ENCODE results near the gene F12.

Gene F12

DNA sequence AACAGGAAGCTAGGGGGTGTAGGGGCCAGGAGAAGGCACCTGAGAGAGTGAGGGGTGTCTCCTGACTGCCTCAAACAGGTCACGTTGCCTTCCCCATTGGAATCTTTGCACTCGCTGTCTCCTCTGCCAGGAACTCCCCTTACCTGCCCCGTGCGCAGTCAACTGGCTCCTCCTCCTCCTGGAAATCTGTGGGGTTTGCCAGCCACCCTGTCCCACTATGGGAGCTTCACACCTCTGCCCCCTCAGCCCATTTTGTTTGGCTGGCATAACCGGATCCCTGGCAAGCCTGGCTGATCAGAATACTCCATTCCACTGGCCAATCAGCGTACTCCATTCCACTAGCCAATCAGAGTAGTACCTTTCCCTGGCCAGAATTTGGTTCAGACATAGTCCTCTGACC lies 35.6 kb downstream of the F12 start:
- no peak for DNase-seq (ENCODE audit: low read depth)
- no peak overlapping the region for H3K4me3 ChIP-seq (ENCODE audit: low read depth, low read length)

DNA sequence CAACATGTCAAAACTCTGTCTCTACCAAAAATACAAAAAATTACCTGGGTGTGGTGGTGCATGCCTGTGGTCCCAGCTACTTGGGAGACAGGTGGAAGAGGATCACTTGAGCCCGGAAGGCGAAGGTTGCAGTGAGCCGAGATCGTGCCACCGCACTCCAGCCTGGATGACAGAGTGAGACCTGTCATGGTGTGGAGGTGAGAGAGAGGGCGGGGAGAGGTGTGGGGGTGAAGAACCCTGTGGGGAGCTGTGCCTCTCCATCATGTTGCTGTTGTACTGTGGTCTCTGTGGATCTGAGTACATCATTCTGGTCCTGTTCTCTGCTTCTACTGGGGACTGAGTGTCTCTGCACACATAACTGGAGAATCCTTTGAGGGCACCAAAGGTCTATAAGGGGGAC lies 36.5 kb downstream of the F12 start:
- no peak overlapping the region for H3K4me3 ChIP-seq (ENCODE audit: low read depth, low read length)
- DNase-seq (ENCODE audit: low read depth) = no peak

DNA sequence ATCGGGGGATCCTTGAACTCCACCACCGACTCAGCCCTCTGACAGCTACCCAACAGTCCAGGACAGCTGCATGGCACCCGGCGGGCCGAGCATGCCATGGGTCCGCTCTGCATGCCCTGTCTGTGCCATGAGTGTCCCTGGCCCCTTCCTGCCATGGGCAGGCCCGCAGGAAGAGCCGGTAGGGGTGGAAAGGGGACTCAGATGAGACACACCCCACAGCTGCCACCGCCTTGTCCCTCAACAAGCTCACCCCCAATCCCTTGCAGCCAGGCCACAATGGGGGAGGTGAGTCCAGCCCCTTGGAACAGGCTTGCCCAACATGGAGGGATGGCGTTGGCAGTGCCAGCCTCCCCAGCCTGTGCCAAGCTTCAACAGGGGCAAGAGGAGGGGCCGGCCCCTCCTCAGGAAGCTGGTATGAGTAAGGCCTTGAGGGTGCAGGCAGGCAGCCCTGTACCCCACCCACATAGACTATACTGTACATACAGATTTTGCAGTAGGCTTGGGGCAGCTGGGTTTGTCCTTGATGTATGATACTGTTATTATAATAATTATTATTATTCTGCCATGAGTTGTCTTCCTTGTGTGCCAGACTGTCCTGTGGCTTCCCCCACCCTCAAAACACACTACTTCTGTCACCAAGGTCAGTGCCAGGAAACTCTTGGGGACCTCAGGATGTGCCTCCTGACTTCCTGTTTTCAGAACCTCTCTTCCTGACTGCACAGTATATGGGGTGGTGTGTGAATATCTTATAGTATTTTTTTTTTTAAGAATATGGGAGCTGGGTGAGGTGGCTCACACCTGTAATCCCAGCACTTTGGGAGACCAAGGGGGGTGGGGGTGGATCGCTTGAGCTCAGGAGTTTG lies 37.1 kb downstream of the F12 start:
- no peak for DNase-seq (ENCODE audit: low read depth)
- H3K4me3 ChIP-seq (ENCODE audit: low read depth, low read length) = no peak overlapping the region

DNA sequence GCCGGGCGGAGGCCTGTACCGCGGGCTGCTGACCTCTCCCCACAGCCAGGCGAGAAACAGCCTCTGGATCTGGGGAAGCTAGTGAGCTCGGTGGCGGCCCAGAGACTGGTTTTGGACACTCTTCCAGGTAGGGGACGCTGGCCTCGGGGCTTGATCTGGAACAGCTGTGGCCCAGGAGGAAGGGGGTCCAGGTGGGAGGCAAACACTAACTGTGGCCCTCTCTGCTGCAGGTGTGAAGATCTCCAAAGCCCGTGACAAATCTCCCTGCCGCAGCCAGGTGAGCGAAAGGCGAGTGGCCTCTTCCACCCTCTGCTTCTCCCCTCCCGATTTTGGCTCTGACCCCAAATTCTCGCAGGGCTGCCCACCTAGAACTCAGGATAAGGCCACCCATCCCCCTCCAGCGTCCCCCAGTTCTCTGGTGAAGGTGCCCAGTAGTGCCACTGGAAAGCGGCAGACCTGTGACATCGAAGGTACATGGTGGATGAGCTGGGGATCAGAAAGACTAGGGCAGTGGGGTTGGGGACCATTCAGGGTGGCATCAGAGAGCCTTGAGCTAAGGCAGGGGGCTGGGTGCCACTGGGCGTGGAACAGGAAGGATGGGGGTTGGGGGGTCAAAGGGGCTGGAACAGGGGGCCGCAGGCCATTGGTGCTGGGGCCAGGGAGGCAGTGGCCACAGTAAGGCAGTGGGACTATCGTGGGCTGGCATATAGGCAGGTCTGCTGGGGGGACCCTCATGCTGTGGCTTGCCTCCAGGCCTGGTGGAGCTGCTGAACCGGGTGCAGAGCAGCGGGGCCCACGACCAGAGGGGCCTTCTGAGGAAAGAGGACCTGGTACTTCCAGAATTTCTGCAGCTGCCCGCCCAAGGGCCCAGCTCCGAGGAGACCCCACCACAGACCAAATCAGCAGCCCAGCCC lies 38.0 kb downstream of the F12 start:
- DNase-seq (ENCODE audit: low read depth) = no peak
- H3K4me3 ChIP-seq (ENCODE audit: low read depth, low read length) = peak overlapping the region; percentile 55

DNA sequence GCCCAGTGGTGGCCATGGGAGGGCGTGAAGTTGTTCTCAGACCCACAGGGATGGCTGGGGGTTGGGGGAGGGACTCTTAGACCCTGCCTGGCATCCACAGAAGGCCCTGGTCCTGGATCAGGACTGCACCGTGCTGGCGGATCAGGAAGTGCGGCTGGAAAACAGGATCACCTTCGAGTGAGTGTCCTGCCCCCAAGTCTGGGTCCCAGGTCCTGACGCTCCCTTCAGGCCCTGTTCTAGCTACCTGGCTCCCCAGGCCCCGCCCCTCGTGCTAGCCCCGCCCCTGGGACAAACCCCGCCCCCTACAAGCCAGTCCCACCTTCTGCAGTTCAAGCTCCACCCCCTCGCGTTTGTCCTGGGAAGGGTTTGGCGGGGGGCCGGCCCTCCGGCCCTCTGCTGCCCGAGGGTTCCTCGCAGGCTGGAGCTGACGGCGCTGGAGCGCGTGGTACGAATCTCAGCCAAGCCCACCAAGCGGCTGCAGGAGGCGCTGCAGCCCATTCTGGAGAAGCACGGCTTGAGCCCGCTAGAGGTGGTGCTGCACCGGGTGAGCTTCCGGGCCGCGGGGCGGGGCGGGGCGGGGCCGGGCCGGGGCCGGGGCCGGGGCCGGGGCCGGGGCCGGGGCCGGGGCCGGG lies 38.8 kb downstream of the F12 start:
- H3K4me3 ChIP-seq (ENCODE audit: low read depth, low read length) = peak overlapping the region; percentile 55
- peak; percentile 51 for DNase-seq (ENCODE audit: low read depth)

DNA sequence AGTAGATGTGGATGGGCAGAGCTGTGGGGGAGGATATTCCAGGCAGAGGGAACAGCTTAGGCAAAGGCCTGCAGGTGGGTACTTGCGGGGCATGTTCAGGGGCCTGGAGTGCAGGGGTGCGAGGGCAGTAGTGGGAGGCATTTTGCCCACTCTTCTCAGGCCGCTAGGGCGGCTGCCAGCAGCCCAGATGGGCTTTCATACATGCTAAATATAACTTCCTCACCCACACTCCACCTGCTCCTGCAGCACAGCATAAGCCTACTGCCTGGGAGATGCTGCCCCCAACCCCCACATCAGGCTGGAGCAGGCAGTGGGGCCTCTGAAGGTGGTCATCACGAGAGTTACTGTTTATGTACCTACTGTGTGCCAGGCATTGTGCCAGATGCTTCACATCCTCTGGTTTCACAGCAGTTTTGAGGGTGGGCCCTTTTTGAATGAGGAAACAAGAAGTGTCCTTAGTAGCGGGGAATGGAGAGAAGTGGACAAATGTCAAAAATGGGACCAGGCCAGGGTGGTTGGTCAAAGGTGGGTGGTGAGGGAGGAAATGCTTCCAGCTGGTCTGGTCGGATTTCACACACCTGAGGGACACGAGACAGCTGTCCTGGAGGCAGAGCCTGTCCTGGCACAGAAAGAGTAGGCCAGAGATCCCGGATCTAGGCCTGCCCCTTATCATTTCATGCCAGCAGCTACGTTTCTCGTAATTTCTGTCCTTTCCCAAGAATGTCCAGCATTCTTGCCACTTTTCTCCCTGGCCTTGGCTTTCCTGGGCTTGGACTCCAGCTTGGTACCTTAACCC lies 39.5 kb downstream of the F12 start:
- H3K4me3 ChIP-seq (ENCODE audit: low read depth, low read length) = no peak overlapping the region
- DNase-seq (ENCODE audit: low read depth) = no peak

DNA sequence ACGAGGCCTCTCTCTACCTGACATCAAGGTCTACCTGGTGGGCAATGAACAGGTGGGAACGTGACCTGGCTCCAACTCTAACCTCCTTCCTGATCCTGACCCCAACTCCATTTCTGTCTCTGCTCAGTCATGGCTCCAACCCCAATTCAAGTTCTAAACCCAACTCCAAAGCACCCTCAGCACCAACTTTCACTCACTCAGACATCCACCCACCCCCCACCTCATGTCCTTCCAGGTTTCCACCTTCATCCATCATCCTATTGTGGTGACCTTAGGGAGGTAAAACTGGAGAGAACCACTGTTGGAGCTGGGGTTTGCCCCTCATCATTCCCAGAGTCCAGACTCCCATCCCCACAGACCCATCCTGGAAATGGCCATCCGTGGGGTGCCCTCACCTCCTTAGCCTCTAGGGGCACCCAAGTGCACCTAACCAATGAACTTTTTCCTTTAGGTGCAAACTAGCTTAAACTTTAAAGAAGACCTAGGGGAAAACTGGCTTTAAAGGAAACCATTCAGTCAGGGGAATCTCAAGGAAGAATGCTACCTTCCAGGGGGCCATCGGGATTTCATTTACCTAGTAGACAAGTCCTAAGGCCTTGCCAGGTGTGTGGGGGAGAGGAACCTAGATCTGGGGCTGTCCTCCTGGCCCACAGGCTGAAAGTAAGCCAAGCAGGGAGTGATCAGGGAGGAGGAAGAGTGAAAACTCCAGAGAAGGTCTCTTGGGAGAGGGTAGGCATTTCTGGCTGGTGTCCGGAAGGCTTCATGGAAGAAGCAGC lies 40.3 kb downstream of the F12 start:
- no peak for DNase-seq (ENCODE audit: low read depth)
- no peak overlapping the region for H3K4me3 ChIP-seq (ENCODE audit: low read depth, low read length)

DNA sequence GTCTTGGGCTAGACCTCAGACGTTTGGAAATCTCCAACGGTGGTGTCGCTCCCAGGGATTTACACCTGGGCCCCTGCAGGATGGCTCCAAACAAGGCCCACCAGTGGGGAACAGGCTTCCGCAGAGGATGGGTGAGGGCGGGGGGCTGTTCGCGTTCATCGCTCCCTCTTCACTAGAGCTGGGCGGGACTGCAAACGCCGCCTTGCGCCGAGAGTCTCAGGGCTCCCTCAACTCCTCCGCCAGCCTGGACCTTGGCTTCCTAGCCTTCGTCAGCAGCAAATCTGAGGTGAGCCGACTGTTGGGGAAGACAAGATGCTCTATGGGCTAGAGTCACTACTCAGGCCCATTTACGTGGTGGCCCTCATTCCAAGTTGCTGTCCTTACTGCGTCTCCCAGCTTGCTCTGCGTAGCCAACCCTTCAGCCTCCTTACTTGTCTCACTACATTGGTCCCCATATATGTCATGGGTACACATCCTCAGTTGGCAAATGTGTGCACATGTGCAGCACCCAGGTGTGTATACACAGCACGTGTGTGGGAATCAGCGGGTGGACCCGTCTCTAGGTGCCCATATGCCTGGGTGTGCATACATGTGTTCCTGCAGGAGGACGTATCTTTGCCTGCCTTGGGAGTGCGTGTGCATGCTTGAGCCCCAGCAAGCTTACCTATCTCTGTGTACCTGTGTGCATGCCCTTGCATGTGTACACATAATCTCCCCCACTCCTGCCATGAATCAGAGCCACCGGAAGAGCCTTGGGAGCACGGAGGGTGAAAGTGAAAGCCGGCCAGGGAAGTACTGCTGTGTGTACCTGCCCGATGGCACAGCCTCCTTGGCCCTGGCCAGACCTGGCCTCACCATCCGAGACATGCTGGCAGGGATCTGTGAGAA lies 41.1 kb downstream of the F12 start:
- no peak for DNase-seq (ENCODE audit: low read depth)
- H3K4me3 ChIP-seq (ENCODE audit: low read depth, low read length) = peak overlapping the region; percentile 47

DNA sequence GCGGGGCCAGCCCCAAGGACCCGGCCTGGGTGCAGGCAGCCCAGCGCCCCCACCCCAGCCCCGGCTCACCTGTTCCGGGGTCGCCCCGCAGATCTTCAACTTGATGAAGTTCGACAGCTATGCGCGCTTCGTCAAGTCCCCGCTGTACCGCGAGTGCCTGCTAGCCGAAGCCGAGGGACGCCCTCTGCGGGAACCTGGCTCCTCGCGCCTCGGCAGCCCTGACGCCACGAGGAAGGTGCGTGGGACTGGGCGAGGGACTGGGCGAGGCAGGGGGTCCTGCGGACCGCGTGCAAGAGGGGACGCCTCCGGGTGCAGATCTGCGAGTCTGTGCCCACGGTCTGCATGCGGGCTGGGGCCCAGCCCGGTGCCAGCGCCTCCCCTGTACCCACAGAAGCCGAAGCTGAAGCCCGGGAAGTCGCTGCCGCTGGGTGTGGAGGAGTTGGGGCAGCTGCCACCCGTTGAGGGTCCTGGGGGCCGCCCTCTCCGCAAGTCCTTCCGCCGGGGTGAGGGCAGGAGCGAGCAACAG lies 42.0 kb downstream of the F12 start:
- DNase-seq (ENCODE audit: low read depth) = no peak
- peak overlapping the region; percentile 47 for H3K4me3 ChIP-seq (ENCODE audit: low read depth, low read length)

DNA sequence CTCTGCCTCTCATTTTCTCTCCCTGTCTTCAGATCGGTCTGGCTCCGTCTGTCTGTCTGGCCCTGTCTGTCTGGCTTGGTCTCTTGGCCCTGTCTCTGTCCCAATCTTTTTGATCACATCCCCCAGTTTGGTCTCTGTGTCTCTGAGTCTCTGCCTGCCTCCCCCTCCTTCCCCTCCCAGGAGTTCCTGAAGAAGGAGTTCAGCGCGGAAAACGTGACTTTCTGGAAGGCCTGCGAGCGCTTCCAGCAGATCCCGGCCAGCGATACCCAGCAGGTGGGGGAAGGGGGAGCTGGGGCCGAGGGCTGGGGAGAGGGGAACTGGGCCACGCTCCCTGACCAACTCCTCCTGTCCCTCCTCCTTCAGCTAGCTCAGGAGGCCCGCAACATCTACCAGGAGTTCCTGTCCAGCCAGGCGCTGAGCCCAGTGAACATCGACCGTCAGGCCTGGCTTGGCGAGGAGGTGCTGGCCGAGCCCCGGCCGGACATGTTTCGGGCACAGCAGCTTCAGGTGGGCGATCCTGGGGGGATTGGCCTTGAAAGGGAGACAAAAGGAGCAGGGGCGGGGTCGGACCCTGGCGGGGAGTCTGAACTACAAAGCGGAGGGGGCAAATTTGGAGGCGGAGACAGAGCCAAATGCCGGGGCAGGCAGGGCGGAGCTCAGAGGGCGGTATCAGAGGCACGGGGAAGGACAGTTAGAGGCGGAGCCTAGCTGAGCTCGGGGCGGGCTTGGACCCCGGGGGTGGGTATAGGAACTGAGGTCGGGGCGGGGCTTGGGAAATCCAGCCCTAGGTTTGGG lies 42.6 kb downstream of the F12 start:
- peak overlapping the region; percentile 47 for H3K4me3 ChIP-seq (ENCODE audit: low read depth, low read length)
- peak; percentile 45 for DNase-seq (ENCODE audit: low read depth)

DNA sequence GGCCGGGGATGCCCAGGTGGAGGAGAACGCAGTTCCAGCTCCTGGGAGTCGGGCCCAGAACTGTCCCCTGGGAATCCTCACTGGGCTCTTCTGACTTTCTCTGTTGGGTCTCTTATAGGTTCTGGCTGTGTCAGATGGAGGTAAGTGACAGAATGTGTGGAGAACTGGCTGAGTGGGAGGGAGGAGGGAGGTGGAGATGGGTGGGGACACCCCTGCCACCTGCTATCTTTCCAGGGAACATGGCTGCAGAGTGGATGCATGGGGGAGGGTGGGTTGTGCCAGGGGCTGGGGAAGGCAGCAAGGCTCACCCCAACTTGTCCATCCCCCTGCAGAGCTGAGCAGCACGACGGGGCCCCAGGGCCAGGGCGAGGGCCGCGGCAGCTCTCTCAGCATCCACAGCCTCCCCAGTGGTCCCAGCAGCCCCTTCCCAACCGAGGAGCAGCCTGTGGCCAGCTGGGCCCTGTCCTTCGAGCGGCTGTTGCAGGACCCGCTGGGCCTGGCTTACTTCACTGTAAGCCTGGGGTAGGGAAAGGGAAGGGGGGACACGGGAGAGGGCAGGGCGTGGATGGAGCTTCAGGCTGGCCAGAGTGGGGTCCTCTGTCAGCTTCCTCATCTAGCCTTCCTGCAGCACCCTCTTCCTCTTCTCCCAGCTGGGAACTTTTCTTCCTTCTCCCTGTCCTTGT lies 43.4 kb downstream of the F12 start:
- no peak for DNase-seq (ENCODE audit: low read depth)
- no peak overlapping the region for H3K4me3 ChIP-seq (ENCODE audit: low read depth, low read length)

DNA sequence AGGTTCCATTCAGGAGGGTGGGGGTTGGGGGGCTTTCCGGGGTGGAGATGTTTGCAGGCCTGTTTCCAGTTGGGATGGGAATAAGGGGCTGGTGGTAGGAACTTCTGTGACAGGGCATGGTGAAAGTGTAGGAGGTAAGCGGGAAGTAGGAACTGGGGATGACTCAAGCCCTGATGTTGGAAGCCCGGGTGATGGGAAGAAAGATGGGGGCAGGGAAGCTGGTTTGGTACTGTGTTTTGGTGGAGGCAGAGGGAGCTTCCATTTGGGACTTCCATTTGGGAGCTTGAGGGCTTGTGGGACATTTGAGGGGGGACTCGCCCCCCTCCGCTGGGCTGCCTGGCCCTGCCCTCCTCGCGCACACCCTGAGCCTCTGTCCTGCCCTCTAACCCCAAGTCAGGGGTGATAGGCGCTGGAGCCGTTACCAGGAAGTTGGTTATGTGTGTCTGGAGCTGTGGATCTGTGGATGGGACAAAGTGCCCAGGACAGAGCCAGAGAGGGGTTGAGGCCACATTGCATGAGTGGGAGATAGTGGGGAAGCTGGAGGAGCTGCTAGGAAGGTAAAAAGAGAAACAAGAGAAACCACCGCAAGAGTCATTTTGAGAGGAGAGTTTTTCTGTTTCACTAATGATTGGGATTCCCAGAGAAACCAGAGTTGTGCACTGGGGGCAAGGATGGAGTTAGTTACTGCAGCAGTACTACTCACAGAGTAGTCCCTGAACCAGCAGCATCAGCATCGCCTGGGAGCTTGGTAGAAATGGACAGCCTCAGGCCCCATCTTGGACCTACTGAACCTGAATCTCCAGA lies 45.0 kb downstream of the F12 start:
- no peak overlapping the region for H3K4me3 ChIP-seq (ENCODE audit: low read depth, low read length)
- DNase-seq (ENCODE audit: low read depth) = no peak

DNA sequence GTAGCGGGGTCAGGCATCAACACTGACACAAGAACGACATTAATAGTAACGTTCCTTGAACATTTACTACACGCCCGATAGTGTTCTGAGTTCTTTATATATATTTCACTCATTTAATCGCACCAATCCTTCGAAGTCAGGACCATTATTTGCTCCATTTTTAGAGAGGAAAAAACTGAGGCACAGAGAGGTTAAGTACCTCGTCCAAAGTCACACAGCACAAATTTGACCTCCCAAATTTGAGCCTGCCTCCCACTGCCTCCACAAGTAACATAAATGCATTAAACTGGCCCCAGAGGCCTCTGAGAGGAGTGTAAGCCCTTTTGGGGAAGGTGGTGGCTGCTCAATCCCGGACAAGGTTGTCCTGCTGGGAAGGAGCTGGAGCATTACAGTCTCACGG lies 45.8 kb downstream of the F12 start:
- DNase-seq (ENCODE audit: low read depth) = no peak
- peak overlapping the region; percentile 39 for H3K4me3 ChIP-seq (ENCODE audit: low read depth, low read length)

DNA sequence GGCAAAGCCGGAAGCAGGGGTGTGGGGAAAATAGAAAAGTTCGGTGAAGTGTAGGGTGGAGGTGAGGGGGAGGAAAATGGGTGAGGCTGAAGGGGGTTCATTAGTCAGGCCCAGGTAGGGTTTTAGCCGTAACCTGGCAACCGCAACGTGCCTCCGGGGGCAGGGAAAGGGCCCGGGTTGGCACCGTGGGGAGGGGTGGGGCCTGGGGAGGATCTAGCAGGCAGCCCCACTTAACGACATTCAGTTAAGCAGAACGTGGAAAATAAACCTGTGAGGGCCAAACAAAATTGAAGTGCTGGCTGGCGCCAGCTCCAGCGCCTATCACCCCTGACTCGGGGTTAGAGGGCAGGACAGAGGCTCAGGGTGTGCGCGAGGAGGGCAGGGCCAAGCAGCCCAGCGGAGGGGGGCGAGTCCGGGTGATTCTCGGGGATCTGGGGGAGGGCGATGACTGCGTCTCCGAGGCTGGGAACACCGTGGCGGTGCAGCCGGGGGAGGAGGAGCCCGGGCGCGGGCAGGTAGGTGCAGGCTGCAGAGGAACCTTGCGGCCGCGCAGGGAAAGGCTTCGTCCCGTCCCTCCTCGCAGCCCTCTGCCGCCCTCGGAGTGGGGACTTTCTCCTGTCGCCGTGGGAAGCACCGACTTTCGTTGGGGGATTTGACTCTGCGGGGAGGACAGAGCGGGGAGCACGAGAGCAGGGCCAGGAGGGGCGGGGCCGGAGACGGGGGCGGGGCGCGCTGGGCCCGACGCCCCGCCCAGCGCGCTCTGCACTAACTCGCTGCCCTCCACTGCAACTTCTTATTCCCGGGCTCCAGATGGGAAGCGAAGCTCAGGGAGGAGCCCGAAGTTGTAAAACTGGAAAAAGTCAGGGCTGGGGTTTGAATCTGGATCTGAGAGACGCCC lies 46.5 kb downstream of the F12 start:
- peak overlapping the region; percentile 39 for H3K4me3 ChIP-seq (ENCODE audit: low read depth, low read length)
- DNase-seq (ENCODE audit: low read depth) = no peak

DNA sequence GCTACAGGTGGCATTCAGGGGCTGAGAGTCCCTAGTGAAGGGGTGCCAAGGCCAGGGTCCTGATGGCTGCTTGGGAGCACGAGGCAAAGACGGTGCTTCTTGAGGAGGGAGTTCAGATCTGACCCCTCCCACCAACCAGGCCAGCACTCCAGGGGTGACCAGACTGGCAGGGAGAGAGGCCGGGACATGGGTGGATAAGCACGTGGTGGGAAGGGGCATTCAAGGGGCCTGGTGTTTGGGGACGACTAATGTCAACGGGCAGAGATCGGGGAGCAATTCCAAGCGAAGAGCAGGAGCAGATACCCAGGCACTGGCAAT lies 47.1 kb downstream of the F12 start:
- DNase-seq (ENCODE audit: low read depth) = no peak
- no peak overlapping the region for H3K4me3 ChIP-seq (ENCODE audit: low read depth, low read length)

Data from skeletal muscle cell (primary cell).